Activated naive CD4-positive, alpha-beta T cell treated with anti-CD3 and anti-CD28 coated beads, Interleukin-2, amount 50 U/mL, for 16 hours (primary cell): ENCODE data around the gene ARPC1A.
"Not testable (repeated sequence)": the region's sequence is repeated elsewhere in the genome, so short reads cannot be mapped to it uniquely, and the experiment has no call there.

Experiments used
- DNase-seq: peaks from one replicate; pipeline ENCODE4 v3.0.0-alpha.2; 2020

The ARPC1A gene

GRCh38 chr7:99415513-99416127 is 89.9 kb downstream of the ARPC1A start:
- not testable (repeated sequence) for DNase-seq
